Forelimb muscle (tissue), 1 donor: ENCODE measurements around the gene RAPGEF2. TPM values are rescaled to one million over a fixed set of nuclear protein-coding genes. Genes with fewer than 3 reads are reported as not detected.
"Not testable (repeated sequence)": the region's sequence is repeated elsewhere in the genome, so short reads cannot be mapped to it uniquely, and the experiment has no call there.

Source experiments
- DNase-seq: peaks from one replicate; pipeline ENCODE4 v3.0.0-alpha.2; 2013; ENCODE audit warnings: low read depth
- polyA plus RNA-seq: library from polyadenylated mRNA; unstranded; fragments of 120-200 nt; gene quantifications from one replicate; pipeline ENCODE4 v1.2.1, GENCODE V29; 2013; ENCODE audit not compliant: insufficient read length

Gene RAPGEF2
- polyA plus RNA-seq = 24.1 TPM

GRCh38 chr4:159102622-159103383 is at the start of gene RAPGEF2:
TSS of gene RAPGEF2 (plus strand) at chr4:159103079. CDS start at chr4:159104163, 1,084 bp downstream.
- peak; percentile 86 for DNase-seq

- DNase-seq = no peak
Measured at GRCh38 chr4:159055833-159056232, 47.0 kb upstream of the RAPGEF2 start.

GRCh38 chr4:159060161-159060560 is 42.7 kb upstream of the RAPGEF2 start:
- no peak for DNase-seq

GRCh38 chr4:159062381-159062780 is 40.5 kb upstream of the RAPGEF2 start:
- no peak for DNase-seq

- DNase-seq = no peak
Measured at GRCh38 chr4:159065513-159066240, 37.2 kb upstream of the RAPGEF2 start.

- DNase-seq = not testable (repeated sequence)
Measured at GRCh38 chr4:159068139-159068538, 34.7 kb upstream of the RAPGEF2 start.

GRCh38 chr4:159069922-159070321 is 33.0 kb upstream of the RAPGEF2 start:
- DNase-seq = no peak

- no peak for DNase-seq
Measured at GRCh38 chr4:159070742-159071141, 32.1 kb upstream of the RAPGEF2 start.

GRCh38 chr4:159071178-159071968 is 31.5 kb upstream of the RAPGEF2 start:
- no peak for DNase-seq

GRCh38 chr4:159071969-159072765 is 30.7 kb upstream of the RAPGEF2 start:
- no peak for DNase-seq

- DNase-seq = no peak
Measured at GRCh38 chr4:159075531-159075932, 27.3 kb upstream of the RAPGEF2 start.

- not testable (repeated sequence) for DNase-seq
Measured at GRCh38 chr4:159077018-159077417, 25.9 kb upstream of the RAPGEF2 start.

- no peak for DNase-seq
Measured at GRCh38 chr4:159077702-159078495, 25.0 kb upstream of the RAPGEF2 start.

- no peak for DNase-seq
Measured at GRCh38 chr4:159079074-159079473, 23.8 kb upstream of the RAPGEF2 start.

GRCh38 chr4:159086606-159087005 is 16.3 kb upstream of the RAPGEF2 start:
- no peak for DNase-seq

GRCh38 chr4:159090255-159090654 is 12.6 kb upstream of the RAPGEF2 start:
- DNase-seq = no peak

GRCh38 chr4:159094156-159094555 is 8.7 kb upstream of the RAPGEF2 start:
- not testable (repeated sequence) for DNase-seq

- no peak for DNase-seq
Measured at GRCh38 chr4:159096434-159096833, 6.4 kb upstream of the RAPGEF2 start.

- no peak for DNase-seq
Measured at GRCh38 chr4:159097144-159097543, 5.7 kb upstream of the RAPGEF2 start.

GRCh38 chr4:159097785-159098184 is 5.1 kb upstream of the RAPGEF2 start:
- DNase-seq = no peak
